Superior temporal gyrus (tissue), 1 donor: Measurements from ENCODE around the gene ATRN.
"Not testable (repeated sequence)": the region's sequence is repeated elsewhere in the genome, so short reads cannot be mapped to it uniquely, and the experiment has no call there.

Source experiments
- DNase-seq: peaks from one replicate; pipeline ENCODE4 v3.0.0-alpha.2; 2016; ENCODE audit errors: extremely low spot score

ATRN gene

GRCh38 chr20:3515379-3516170 lies 44.8 kb downstream of the ATRN start:
- no peak for DNase-seq

- no peak for DNase-seq
Observed at GRCh38 chr20:3521852-3522740, 51.3 kb downstream of the ATRN start.

DNA sequence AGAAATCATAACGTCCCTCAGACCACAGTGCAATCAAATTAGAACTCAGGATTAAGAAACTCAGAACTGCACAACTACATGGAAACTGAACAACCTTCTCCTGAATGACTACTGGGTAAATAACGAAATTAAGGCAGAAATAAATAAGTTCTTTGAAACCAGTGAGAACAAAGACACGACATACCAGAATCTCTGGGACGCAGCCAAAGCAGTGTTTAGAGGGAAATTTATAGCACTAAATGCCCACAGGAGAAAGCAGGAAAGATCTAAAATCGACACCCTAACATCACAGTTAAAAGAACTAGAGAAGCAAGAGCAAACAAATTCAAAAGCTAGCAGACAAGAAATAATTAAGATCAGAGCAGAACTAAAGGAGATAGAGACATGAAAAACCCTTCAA lies 53.9 kb downstream of the ATRN start:
- DNase-seq = not testable (repeated sequence)

DNA sequence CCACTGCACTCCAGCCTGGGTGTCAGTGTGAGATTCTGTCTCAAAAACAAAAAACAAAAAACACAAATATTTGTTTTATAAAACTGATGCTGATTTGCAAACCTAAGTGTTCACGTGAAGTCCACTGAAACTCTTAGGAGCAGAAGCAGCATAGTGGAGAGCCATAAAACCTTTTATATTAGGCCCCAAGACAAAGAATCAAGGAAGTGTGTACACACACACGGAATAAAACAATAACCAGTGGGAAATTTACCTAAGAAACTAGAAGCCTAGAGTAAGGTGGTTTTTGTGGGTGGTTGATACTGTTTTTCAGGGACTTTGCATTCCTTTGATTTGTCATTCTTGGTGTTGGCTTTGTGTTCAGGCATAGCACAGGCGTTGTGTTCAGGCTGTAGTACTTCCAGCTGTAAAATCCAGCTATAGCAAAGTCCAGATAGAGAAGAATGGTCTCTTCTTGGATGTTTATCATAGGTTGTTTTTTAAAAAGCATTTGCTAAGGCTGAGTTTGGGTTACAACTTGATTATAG lies 61.3 kb downstream of the ATRN start:
- DNase-seq = no peak

DNA sequence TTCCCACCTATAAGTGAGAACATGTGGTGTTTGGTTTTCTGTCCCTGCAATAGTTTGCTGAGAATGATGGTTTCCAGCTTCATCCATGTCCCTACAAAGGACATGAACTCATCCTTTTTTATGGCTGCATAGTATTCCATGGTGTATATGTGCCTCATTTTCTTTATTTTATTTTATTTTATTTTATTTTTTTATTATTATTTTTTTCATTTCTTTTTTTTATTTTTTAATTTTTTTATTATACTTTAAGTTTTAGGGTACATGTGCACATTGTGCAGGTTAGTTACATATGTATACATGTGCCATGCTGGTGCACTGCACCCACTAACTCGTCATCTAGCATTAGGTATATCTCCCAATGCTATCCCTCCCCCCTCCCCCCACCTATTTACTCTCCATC lies 66.9 kb downstream of the ATRN start:
- not testable (repeated sequence) for DNase-seq

DNA sequence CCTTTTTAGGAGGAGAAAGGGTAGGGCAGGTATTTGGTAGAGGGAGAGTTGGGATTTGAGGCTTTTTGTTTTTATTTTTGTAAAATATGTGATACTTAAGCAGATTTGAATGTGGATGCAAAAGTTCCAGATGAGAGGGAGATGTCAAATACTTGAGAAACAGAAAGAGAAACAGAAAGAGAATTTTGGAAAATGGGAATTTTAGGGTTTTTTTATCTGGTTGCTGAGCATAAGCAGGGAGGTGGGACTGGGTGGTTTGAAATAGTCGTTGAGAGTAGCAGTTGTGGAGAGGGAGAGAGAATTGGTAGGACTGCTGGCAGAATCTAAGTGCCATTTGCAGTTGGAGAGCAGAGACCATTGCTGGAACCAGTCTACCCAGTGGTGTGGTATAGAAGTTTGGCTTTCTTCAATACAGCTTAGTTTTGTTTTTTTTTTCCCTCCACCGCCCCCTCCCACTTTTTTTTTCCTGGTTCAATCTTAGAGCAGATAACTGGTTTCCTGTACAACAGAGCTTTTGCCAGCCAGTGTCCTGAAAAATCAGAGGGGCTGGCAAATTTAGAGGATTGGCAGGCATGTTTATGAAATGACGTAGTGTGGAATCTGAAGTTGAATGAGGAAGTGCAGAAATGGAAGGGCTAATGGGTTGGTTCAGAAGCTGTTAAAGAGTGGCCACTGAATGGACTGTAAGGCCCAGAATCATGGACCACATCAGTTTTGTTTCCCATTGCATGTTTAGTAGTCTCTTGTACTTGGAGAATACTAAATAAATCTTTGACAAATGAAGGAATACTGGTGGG lies 68.7 kb downstream of the ATRN start:
- no peak for DNase-seq

- no peak for DNase-seq
Observed at GRCh38 chr20:3541887-3542721, 71.3 kb downstream of the ATRN start.

DNA sequence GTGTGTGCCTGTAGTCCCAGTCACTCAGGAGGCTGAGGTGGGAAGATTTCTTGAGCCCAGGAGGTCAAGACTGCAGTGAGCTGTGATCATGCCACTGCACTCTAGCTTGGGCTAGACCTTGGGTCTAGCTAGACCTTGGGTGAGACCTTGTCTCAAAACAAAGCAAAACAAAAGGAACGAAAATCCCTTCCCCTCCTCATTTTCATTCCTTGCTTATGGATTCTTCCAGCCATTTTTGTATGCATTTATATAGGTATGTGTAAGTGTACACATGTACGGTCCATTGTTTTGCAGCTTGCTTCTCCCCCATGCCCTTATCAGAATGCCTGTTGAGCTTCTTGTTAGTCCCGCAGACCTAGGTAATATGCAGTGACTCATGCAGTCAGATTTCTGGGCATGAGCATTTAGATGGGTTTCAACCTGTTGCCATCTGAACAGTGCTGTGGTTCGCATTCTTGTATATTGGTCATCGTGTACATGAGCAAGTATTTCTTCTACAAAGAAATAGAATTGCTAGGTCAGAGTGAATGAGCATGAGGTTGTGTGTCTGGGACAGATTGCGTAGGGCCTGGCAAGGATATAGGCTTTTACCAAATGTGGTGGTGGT lies 73.2 kb downstream of the ATRN start:
- DNase-seq = no peak

DNA sequence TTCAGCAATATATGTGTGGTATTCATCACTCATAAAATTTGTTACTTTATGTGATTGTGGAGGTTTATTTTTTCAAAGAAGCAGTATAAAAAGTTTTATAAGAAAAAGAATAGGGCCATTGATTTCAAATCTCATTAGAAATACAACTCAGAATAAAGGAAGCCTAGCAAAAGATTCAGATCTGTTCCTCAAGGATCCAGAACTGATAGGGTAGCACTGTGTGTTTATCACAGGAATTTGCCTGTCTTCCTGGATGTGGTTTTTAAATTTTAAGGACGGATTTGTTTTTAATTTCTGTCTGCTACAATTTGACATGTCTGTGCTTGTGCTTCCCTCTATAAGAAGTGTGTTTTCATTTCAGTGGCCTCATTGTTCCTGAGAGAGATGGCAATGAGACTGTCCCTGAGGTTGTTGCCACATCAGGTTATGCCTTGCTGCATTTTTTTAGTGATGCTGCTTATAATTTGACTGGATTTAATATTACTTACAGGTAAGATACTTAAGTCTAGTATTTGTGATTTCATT lies 74.6 kb downstream of the ATRN start:
- no peak for DNase-seq

- DNase-seq = no peak
Observed at GRCh38 chr20:3547906-3548305, 77.1 kb downstream of the ATRN start.

DNA sequence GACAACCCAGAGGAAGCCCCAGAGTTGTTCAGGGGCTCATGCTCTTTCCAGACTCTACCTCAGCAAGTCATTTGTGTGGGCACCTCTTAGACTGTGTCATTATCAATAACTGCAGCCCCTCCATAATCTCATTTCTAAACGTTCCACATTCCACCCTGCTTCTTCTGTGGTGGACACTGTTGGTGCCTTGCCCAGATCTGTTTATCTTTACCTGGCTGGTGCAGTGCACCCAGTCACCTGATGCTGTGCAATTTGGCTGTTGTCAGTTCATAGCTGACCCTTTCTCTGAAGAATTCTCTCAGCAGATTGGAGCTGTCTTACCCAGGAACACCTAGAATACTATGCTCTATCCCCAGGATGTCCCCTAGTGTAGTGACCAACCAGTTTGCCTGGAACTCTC lies 80.0 kb downstream of the ATRN start:
- DNase-seq = no peak

GRCh38 chr20:3551681-3552434 lies 81.0 kb downstream of the ATRN start:
- DNase-seq = no peak

GRCh38 chr20:3553663-3554062 lies 82.8 kb downstream of the ATRN start:
- no peak for DNase-seq

- DNase-seq = peak; percentile 56
Observed at GRCh38 chr20:3557237-3557785, 86.5 kb downstream of the ATRN start.

- no peak for DNase-seq
Observed at GRCh38 chr20:3559231-3559630, 88.4 kb downstream of the ATRN start.

DNA sequence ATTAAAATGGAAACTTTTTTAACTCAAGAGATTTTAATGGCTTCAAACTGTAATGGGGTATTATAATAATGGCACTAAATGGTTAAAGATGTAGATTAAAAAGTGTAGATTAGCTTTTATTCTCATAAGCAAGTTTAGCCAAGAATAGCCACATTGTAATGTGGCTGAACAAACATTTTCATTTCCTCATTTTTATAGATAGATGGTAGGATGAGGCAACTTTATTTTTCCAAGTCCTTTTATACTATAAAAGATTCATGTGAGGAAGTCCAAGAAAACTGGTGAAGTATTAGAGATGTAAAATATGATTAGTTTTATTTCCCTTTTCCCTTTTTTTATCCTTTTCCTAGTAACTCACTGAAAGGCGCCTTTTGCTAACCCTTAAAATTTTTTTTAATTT lies 88.8 kb downstream of the ATRN start:
- no peak for DNase-seq

DNA sequence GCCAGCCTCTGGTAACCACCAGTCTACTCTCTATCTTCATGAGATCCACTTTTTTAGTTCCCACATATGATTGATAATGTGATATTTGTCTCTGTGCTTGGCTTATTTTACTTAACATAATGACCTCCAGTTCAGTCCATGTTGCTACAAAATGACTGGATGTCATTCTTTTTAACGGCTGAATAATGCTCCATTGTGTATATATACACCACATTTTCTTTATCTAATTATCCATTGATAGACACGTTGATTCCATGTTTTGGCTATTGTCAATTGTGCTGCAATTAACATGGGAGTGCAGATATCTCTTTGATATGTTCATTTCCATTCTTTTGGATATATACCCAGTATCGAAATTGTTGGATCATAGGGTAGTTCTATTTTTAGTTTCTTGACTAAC lies 89.3 kb downstream of the ATRN start:
- DNase-seq = no peak

GRCh38 chr20:3560578-3560977 lies 89.8 kb downstream of the ATRN start:
- no peak for DNase-seq

GRCh38 chr20:3563133-3563532 lies 92.3 kb downstream of the ATRN start:
- DNase-seq = no peak
